Head of caudate nucleus (tissue), 42 donors: ENCODE results near the gene SKI.
"Not testable (repeated sequence)": the region's sequence is repeated elsewhere in the genome, so short reads cannot be mapped to it uniquely, and the experiment has no call there.

ENCODE experiments used
- DNase-seq, 42 donors: peaks; one replicate each; pipeline versions ENCODE4 v3.0.0 to v3.0.0-alpha.2; 2020 to 2021; ENCODE audit warnings: mixed read lengths in 7 of 42
- intact Hi-C: fragments of 100-400 bp; cut with DNase I; formaldehyde crosslinking; loops from one replicate; pipeline ENCODE4 v1.15.0; 2022

The SKI gene

GRCh38 chr1:2292725-2293450 is 64.8 kb downstream of the SKI start:
- intact Hi-C loops = no loop called here

GRCh38 chr1:2294033-2294724 is 66.1 kb downstream of the SKI start:
- intact Hi-C loops = no loop called here

More at GRCh38 chr1:2292725-2293450, 64.8 kb downstream of the SKI start:
- DNase-seq = no peak

GRCh38 chr1:2294725-2295078 is 66.6 kb downstream of the SKI start:
- intact Hi-C loops = no loop called here
- DNase-seq = no peak

More at GRCh38 chr1:2294033-2294724, 66.1 kb downstream of the SKI start:
- DNase-seq = no peak

GRCh38 chr1:2295526-2295925 is 67.4 kb downstream of the SKI start:
- intact Hi-C loops = no loop called here
- DNase-seq = no peak

- DNase-seq, intact Hi-C loops: not testable (repeated sequence)
These were observed 68.1 kb downstream of the SKI start for GRCh38 chr1:2296211-2296610.

- intact Hi-C loops = no loop called here
These were observed 68.5 kb downstream of the SKI start for GRCh38 chr1:2296614-2297013.

GRCh38 chr1:2297246-2298011 is 69.3 kb downstream of the SKI start:
- intact Hi-C loops = no loop called here
- DNase-seq = no peak

More at GRCh38 chr1:2296614-2297013, 68.5 kb downstream of the SKI start:
- DNase-seq = no peak

GRCh38 chr1:2298685-2299084 is 70.6 kb downstream of the SKI start:
- no peak for DNase-seq
- intact Hi-C loops = no loop called here

GRCh38 chr1:2299131-2299627 is 71.1 kb downstream of the SKI start:
- DNase-seq = peak in 1 of 42 donors; percentile 57
- intact Hi-C loops = no loop called here

- intact Hi-C loops = loop anchor here (5.0 kb wide), 1 partner anchor 68 kb away; no protein-coding TSS in a partner anchor
These were observed 72.1 kb downstream of the SKI start for GRCh38 chr1:2300004-2300771.

GRCh38 chr1:2300851-2301606 is 72.9 kb downstream of the SKI start:
- DNase-seq = peak in 40 of 42 donors; percentile 29 to 81 (median 62)
- intact Hi-C loops = loop anchor here (5.0 kb wide), 1 partner anchor 69 kb away; no protein-coding TSS in a partner anchor

More at GRCh38 chr1:2300004-2300771, 72.1 kb downstream of the SKI start:
- DNase-seq = no peak

- no peak for DNase-seq
- intact Hi-C loops = loop anchor here (5.0 kb wide), 1 partner anchor 69 kb away; no protein-coding TSS in a partner anchor
These were observed 73.6 kb downstream of the SKI start for GRCh38 chr1:2301607-2302291.

- DNase-seq = no peak
- intact Hi-C loops = loop anchor here (5.0 kb wide), 1 partner anchor 70 kb away; no protein-coding TSS in a partner anchor
These were observed 74.3 kb downstream of the SKI start for GRCh38 chr1:2302292-2302925.

- intact Hi-C loops = loop anchor here (5.0 kb wide), 1 partner anchor 71 kb away; no protein-coding TSS in a partner anchor
- peak in 28 of 42 donors; percentile 48 to 83 (median 60) for DNase-seq
These were observed 75.1 kb downstream of the SKI start for GRCh38 chr1:2303016-2303775.

- intact Hi-C loops = loop anchor here (5.0 kb wide), 1 partner anchor 71 kb away; no protein-coding TSS in a partner anchor
- DNase-seq = peak in 1 of 42 donors; percentile 41
These were observed 75.7 kb downstream of the SKI start for GRCh38 chr1:2303781-2304180.

GRCh38 chr1:2304282-2304681 is 76.2 kb downstream of the SKI start:
- no peak for DNase-seq
- intact Hi-C loops = loop anchor here (5.0 kb wide), 1 partner anchor 72 kb away; no protein-coding TSS in a partner anchor
